NOMO-1 (cell line): Measurements from ENCODE around the gene PRDM7.
"Not testable (repeated sequence)": the region's sequence is repeated elsewhere in the genome, so short reads cannot be mapped to it uniquely, and the experiment has no call there.

Experiments used
- DNase-seq, 2 experiments: peaks; one replicate each; lab custom pipeline; 2025; ENCODE audit not compliant: unreplicated experiment in 2 of 2; lab: John Stamatoyannopoulos, UW

The PRDM7 gene

GRCh38 chr16:90077240-90077756, at the start of gene PRDM7:
PRDM7 (minus strand) TSS chr16:90077331; CDS start chr16:90075910, 1,421 bp downstream.
- peak; percentile 96 to 98 for DNase-seq

- DNase-seq: not testable (repeated sequence)
Observed at GRCh38 chr16:90121846-90122245, 44.7 kb upstream of the PRDM7 start.

- DNase-seq: not testable (repeated sequence)
Observed at GRCh38 chr16:90107617-90108016, 30.5 kb upstream of the PRDM7 start.

- not testable (repeated sequence) for DNase-seq
Observed at GRCh38 chr16:90107060-90107459, 29.9 kb upstream of the PRDM7 start.

GRCh38 chr16:90106271-90106670, 29.1 kb upstream of the PRDM7 start:
- not testable (repeated sequence) for DNase-seq

GRCh38 chr16:90104725-90105124, 27.6 kb upstream of the PRDM7 start:
- DNase-seq: not testable (repeated sequence)

GRCh38 chr16:90102086-90102884, 25.2 kb upstream of the PRDM7 start:
- not testable (repeated sequence) for DNase-seq

- DNase-seq: not testable (repeated sequence)
Observed at GRCh38 chr16:90101332-90101731, 24.2 kb upstream of the PRDM7 start.

GRCh38 chr16:90100790-90101189, 23.7 kb upstream of the PRDM7 start:
- not testable (repeated sequence) for DNase-seq

GRCh38 chr16:90100229-90100628, 23.1 kb upstream of the PRDM7 start:
- DNase-seq: not testable (repeated sequence)

- DNase-seq: not testable (repeated sequence)
Observed at GRCh38 chr16:90098936-90099335, 21.8 kb upstream of the PRDM7 start.

- peak; percentile 31 to 62 for DNase-seq
Observed at GRCh38 chr16:90097010-90097684, 20.0 kb upstream of the PRDM7 start.

GRCh38 chr16:90094791-90095190, 17.7 kb upstream of the PRDM7 start:
- not testable (repeated sequence) for DNase-seq

GRCh38 chr16:90094296-90094695, 17.2 kb upstream of the PRDM7 start:
- not testable (repeated sequence) for DNase-seq

- DNase-seq: not testable (repeated sequence)
Observed at GRCh38 chr16:90093799-90094198, 16.7 kb upstream of the PRDM7 start.

GRCh38 chr16:90092781-90093180, 15.7 kb upstream of the PRDM7 start:
- DNase-seq: not testable (repeated sequence)

- DNase-seq: no peak
Observed at GRCh38 chr16:90084215-90084950, 7.3 kb upstream of the PRDM7 start.

GRCh38 chr16:90083139-90083538, 6.0 kb upstream of the PRDM7 start:
- DNase-seq: no peak

GRCh38 chr16:90081606-90081970, 4.5 kb upstream of the PRDM7 start:
- DNase-seq: no peak

- peak; percentile 51 to 65 for DNase-seq
Observed at GRCh38 chr16:90078579-90078895, 1.4 kb upstream of the PRDM7 start.
